RWPE2 (cell line): ENCODE measurements around the gene MMP10.

Experiments
- ATAC-seq: fragments of 200-7000 bp; cut with Tn5 transposase; 3 replicates; pipeline ENCODE4 v1.9.1; 2021; ENCODE audit warnings: low read depth
- DNase-seq: peaks from one replicate; pipeline ENCODE4 v3.0.0-alpha.2; 2020; ENCODE audit warnings: low spot score
- H3K27ac ChIP-seq: fragments of 450-650 bp; 2 replicates; pipeline ENCODE4 v1.5.1; 2017; ENCODE audit warnings: mild to moderate bottlenecking; ENCODE audit not compliant: poor library complexity, severe bottlenecking
- H3K27me3 ChIP-seq: fragments of 250-450 bp; sonication (Bioruptor Pico); 2 replicates; pipeline ENCODE4 v1.5.1; 2021; ENCODE audit warnings: mild to moderate bottlenecking, moderate library complexity; ENCODE audit not compliant: insufficient read depth, poor library complexity, severe bottlenecking
- H3K36me3 ChIP-seq: fragments of 250-450 bp; sonication (Bioruptor Pico); 2 replicates; pipeline ENCODE4 v1.5.1; 2020; ENCODE audit warnings: low read depth, mild to moderate bottlenecking, moderate library complexity
- H3K4me1 ChIP-seq: fragments of 250-450 bp; sonication (Bioruptor Pico); 2 replicates; pipeline ENCODE4 v1.5.1; 2021; ENCODE audit warnings: mild to moderate bottlenecking, moderate library complexity; ENCODE audit not compliant: insufficient read depth, poor library complexity, severe bottlenecking
- H3K4me3 ChIP-seq: fragments of 250-450 bp; sonication (Bioruptor Pico); 2 replicates; pipeline ENCODE4 v1.5.1; 2021; ENCODE audit warnings: mild to moderate bottlenecking, moderate library complexity; ENCODE audit not compliant: severe bottlenecking
- H3K9me3 ChIP-seq: fragments of 250-450 bp; sonication (Bioruptor Pico); 2 replicates; pipeline ENCODE4 v1.5.1; 2021; ENCODE audit warnings: mild to moderate bottlenecking, moderate library complexity; ENCODE audit not compliant: severe bottlenecking
- CTCF ChIP-seq: fragments of 450-650 bp; IDR thresholded peaks from one replicate; pipeline ENCODE4 v1.5.1; 2017; ENCODE audit warnings: mild to moderate bottlenecking, moderate library complexity; ENCODE audit not compliant: poor library complexity, severe bottlenecking

Gene MMP10

DNA sequence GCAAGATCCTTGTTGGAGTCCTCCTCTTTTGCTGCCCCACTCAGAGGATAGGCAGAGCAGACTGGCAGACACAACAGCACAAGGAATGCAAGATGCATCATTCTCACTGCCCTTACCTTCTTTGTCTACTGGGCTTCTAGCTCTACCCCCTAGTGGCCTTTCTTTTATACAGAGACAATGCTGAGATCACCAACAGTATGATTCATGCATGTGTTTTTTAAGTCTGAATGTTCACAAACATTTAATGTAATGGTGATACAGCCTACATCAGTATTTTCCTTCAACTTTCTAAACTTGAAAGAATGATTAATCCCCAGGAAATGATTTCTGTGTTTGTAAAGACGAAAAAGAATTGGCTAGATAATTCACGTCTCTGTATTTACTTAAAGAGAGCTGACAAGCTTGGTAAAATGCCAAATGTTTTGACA is at the start of gene MMP10:
Gene MMP10, minus strand, starts transcription at position 138 of the 428 bp plus-strand sequence. Its CDS starts 37 bp downstream, at position 101.
- peaks cover 24% of the 10 kb centered on the region for H3K4me1 ChIP-seq
- peak; percentile 78 for TF ChIP-seq CTCF
- H3K27me3 ChIP-seq = no peaks in the 10 kb centered on the region
- ATAC-seq (peak; percentile 75), DNase-seq (no peak)
- no peaks in the 10 kb centered on the region for H3K9me3 ChIP-seq
- peak within 1 kb of the TSS; percentile 10 for H3K27ac ChIP-seq
- H3K4me3 ChIP-seq = no peak within 1 kb of the TSS
- no peaks in the 10 kb centered on the region for H3K36me3 ChIP-seq

DNA sequence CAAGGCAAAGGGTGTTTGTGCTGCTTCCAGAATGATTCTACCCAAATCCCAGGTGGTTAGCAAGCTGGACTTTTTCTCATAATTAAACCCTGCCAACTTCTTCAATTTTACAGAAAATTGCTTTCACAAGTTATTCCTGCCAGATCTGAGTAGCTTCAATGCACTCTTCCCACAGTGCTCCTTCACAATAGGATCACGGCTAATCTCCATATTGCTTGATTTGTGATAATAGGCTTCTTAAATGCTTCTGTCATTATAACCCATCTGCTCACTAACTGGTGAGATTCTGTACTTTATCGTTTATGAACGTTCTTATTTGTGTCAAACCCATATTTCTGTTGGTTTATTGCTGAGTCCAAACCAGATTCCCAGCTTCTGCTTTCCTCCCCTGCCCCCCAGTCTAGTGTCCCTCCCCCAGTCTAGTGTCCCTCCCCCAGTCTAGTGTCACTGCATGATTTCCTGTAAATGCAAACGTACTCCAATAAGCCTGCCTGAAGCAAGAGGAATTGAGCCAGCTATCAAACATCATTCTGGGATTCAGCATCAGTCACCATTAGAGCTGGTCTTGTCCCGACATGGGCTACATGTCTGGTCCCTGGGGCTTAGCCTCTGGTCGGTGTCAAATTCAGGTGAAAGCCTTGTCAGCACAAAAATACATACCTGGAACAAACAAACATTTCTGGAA is 49.0 kb upstream of the MMP10 start:
- H3K27ac ChIP-seq = peak overlapping the region; percentile 29
- no peaks in the 10 kb centered on the region for H3K27me3 ChIP-seq

DNA sequence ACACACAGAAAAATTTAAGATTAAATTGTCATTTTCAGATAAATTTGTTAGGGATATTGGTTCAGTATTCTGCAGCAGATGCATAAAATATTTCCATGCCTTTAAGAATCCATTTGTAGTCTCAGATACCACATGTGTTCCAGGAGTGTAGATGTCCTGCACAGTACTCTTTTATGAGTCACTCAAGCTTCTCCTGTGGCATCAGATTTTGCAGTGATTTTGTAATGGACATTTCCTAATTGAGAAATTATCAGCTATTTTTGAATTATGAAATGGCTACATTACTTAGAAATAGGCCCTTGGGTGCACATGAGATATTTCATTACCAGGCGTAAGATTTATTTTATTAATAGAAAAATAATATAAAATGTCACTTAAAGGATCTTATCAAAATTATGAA is 44.1 kb upstream of the MMP10 start:
- no peaks in the 10 kb centered on the region for H3K27me3 ChIP-seq
- DNase-seq (no peak), ATAC-seq (no peak)
- no peak overlapping the region for H3K4me3 ChIP-seq
- no peak overlapping the region for H3K27ac ChIP-seq
- H3K9me3 ChIP-seq = no peaks in the 10 kb centered on the region
- peaks cover 2% of the 10 kb centered on the region for H3K4me1 ChIP-seq
- TF ChIP-seq CTCF = no peak
- no peaks in the 10 kb centered on the region for H3K36me3 ChIP-seq

More for the DNA sequence above, 49.0 kb upstream of the MMP10 start:
- no peak for TF ChIP-seq CTCF
- H3K4me3 ChIP-seq = no peak overlapping the region
- H3K36me3 ChIP-seq = no peaks in the 10 kb centered on the region
- peaks cover 10% of the 10 kb centered on the region for H3K4me1 ChIP-seq
- H3K9me3 ChIP-seq = no peaks in the 10 kb centered on the region
- DNase-seq (no peak), ATAC-seq (no peak)

GRCh38 chr11:102819491-102819890 is 39.1 kb upstream of the MMP10 start:
- TF ChIP-seq CTCF = no peak
- H3K27ac ChIP-seq = no peak overlapping the region
- H3K4me1 ChIP-seq = no peaks in the 10 kb centered on the region
- no peak overlapping the region for H3K4me3 ChIP-seq
- H3K36me3 ChIP-seq = no peaks in the 10 kb centered on the region
- ATAC-seq (no peak), DNase-seq (no peak)
- H3K27me3 ChIP-seq = no peaks in the 10 kb centered on the region
- no peaks in the 10 kb centered on the region for H3K9me3 ChIP-seq

GRCh38 chr11:102813484-102813883 is 33.1 kb upstream of the MMP10 start:
- TF ChIP-seq CTCF = no peak
- ATAC-seq (peak; percentile 78; the same call in 2 of the 3 replicates), DNase-seq (no peak)
- Histone ChIP-seq H3K27ac (no peak overlapping the region), H3K4me3 (no peak overlapping the region), H3K9me3 (no peaks in the 10 kb centered on the region), H3K36me3 (no peaks in the 10 kb centered on the region), H3K4me1 (peaks cover 8% of the 10 kb centered on the region), H3K27me3 (no peaks in the 10 kb centered on the region)
